Activated CD4-positive, alpha-beta T cell treated with anti-CD3 and anti-CD28 coated beads, Interleukin-2, amount 50 U/mL, for 48 hours (primary cell): ENCODE results near the gene TMED6.
A peak's percentile ranks its signal among the peaks of the same experiment; 100 is the strongest.
"Not testable (repeated sequence)": the region's sequence is repeated elsewhere in the genome, so short reads cannot be mapped to it uniquely, and the experiment has no call there.

Experiments
- DNase-seq, 2 experiments: peaks; one replicate each; pipeline ENCODE4 v3.0.0-alpha.2; 2020

TMED6 gene

GRCh38 chr16:69351309-69352027 lies at the start of gene TMED6:
TMED6 (minus strand) TSS chr16:69351786; CDS start chr16:69351753, 33 bp downstream.
- no peak for DNase-seq

GRCh38 chr16:69399361-69399760 lies 47.8 kb upstream of the TMED6 start:
- no peak for DNase-seq

DNA sequence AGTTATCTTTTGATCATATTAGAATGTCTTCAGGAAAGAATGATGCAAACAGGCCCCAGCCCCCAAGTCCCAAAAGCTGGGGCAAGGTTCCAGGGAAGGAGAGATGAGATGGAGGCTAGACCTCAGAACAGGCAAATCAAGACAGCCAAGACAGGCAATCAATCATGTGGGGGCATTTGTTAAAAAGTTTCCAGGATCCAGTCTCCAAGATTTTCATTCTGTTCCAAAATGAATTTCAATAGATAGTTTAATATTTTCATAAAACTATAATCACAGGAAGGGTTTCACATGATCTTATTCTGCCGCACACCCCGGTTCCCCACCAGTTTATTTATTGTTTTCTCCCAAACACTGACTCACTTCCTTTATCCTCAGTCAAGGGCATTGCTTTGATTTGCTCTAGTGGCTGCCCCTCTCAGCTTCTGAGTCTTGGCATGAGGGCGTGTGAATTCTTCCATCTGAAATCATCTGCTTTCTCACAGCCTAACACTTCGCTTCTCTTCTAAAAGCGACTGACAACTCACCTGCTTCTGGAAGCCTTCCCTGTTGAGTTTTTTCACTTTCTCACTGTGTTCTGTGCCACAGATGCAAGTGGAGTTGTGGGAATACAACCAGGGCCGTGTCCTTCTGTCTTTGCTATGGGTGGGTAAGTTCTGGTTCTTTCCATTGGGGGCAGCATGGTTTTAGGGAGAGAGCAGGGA lies 46.4 kb upstream of the TMED6 start:
- DNase-seq: no peak

GRCh38 chr16:69396187-69397061 lies 44.8 kb upstream of the TMED6 start:
- peak; percentile 65 to 79 for DNase-seq

DNA sequence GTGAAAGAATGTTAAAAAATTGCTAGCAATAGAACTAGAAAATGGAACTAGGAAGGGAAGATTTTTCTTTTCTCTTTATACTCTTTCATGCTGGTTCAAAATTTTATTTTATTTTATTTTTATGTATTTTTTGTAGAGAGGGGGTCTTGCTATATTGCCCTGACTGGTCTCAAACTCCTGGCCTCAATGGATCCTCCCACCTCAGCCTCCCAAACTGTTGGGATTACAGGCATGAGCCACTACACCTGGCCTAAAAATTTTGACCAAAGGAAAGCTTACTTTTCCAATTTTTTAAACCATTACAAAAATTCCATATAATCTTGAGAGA lies 44.2 kb upstream of the TMED6 start:
- DNase-seq: no peak

DNA sequence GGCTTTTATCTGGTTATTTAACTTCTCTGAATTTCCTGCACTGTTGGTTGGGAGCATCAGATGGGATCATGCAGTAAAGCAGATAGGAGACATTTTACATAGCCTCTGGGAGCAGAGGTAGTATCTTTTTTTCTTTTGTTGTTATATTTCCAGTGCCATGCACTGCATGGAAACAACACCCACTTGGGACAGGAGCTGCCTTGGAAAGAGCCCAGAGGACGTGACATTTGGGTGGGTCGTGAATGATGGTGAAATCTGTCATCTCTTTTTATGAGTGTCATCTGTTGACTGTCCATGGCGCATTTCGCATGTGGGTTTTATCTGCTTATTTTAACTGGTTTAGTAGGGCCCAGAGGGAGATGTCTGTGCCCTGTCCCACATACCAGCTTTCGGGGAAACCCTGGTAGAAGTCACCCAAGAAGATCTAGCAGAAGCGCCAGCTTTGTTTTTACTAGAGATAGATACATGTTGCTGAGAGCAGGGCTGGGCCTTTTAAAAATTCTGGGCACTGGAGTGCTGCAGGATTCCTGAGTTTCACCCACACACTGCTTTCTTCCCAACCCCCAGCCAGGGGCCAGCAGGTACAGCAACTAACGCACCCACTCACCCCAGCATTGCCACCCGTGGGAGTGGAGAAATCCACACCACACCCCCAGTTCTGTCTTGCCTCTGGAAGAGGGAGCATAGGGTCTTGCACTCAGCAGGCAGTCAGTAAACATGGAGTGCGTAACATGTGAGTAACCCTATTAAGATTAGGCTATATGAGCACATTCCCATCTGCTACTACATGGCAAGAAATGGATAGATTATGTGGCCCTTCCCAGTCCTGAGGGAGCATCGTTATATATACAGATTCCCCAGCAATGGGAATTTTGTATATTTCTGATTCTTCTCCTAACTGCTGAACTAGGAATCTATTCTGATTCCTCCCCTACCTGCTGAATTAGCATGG lies 42.6 kb upstream of the TMED6 start:
- DNase-seq: no peak

DNA sequence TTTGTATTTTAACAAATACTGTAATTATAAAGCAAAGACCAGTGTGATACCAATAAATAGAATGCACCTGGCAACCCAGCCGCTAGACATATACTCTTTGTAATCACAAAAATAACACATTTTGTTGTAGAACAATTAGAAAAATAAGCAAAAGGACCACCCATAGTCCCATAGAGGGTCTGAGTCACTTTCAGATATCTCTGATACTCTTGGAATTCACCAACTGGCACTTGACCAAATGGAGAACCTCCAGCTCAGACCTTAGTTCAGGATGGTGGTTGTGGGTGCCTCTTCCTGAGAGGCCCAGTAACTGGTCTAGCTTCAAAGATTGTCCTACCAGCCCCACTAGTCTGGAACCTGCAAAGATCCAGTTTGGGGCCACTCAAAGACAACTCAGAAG lies 35.0 kb upstream of the TMED6 start:
- DNase-seq: no peak

GRCh38 chr16:69384974-69385373 lies 33.4 kb upstream of the TMED6 start:
- DNase-seq: no peak

GRCh38 chr16:69382421-69382820 lies 30.8 kb upstream of the TMED6 start:
- no peak for DNase-seq

DNA sequence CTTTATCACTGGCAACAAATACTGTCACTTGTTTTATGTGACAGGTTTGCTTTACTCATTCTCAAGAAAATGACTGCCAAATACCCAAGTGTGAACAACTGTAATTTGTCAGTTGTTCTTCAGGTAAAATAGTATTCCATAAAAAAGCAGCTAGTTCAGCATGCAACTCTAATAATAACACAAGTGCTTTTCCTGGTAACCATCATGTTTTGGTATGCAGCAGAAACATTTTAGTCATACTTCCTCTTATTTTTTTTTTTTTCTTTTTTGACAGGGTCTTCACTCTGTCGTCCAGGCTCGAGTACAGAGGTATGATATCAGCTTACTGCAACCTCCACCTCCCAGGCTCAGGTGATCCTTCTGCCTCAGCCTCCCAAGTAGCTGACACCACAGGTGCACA lies 29.6 kb upstream of the TMED6 start:
- no peak for DNase-seq

GRCh38 chr16:69378760-69379159 lies 27.2 kb upstream of the TMED6 start:
- DNase-seq: no peak

DNA sequence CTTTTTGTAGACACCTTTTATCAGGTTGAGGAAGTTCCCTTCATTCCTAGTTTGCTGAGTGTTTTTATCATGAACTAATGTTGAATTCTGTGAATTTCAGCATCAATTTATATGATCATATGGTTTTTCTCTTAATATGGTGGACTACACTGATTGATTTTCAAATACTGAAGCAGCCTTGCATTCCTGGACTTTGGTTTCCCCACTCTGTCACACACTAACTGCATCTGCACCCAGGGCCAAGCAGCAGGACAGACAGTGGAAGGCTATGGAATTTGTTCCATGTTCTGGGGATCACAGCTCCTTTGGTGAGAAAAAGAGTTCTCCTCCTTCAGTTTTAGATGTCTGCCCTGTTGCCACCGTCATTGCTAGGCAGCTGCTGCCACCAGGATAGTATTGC lies 26.4 kb upstream of the TMED6 start:
- no peak for DNase-seq

DNA sequence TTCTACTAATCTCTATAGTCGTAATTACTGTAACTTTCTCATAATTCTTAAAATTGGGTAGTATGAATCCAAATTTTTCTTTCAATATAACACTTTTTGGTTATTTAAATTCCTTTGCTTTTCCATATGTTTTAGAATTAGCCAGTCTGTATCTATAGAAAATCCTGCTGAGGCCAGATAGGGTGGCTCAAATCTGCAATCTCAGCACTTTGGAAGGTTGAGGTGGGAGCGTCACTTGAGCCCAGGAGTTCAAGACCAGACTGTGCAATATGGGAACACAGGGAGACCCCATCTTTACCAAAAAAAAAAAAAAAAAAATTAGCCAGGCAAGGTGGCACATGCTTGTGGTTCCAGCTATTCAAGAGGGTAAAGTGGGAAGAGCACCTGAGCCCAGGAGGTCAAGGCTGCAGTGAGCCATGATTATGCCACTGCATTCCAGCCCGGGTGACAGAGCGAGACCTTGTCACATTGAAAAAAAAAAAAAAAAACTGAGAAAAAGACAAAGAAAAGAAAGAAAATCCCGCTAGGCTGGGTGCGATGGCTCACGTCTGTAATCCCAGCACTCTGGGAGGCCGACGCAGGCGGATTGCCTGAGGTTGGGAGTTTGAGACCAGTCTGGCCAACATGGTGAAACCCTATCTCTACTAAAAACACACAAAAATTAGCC lies 24.9 kb upstream of the TMED6 start:
- no peak for DNase-seq

DNA sequence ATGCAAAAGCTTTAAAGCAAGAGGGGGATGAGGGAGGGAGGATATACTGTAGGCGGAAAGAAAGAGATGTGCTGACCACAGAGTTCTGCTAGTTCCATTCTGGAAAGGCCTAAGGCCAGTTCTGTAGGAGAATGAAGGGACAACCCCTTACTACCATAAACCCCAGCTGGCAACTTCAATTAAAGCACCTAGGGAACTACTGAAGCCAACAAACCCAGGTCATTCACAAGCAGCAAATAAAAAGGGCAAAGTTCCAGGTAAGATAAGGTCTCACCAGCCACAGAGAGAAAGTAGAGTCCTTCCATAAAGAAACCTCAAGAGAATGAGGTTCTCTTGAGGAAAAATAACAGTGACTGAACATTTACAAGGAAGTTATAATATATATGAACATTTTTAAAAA lies 21.4 kb upstream of the TMED6 start:
- no peak for DNase-seq

DNA sequence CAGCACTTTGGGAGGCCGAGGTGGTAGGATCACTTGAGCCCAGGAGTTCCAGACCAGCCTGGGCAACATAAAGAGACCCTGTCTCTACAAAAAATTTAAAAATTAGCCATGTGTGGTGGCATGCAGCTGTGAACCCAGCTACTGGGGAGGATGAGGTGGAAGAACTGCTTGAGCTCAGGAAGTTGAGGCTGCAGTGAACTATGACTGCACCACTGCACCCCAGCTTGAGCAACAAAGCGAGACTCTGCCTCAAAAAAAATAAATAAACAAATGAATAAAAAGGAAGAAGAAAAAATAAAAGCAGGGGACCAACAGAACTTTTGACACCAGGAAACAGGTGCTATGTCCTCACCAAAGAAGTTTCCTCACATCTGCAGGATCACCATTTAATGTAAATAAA lies 20.0 kb upstream of the TMED6 start:
- DNase-seq: no peak

GRCh38 chr16:69368866-69369265 lies 17.3 kb upstream of the TMED6 start:
- DNase-seq: no peak

DNA sequence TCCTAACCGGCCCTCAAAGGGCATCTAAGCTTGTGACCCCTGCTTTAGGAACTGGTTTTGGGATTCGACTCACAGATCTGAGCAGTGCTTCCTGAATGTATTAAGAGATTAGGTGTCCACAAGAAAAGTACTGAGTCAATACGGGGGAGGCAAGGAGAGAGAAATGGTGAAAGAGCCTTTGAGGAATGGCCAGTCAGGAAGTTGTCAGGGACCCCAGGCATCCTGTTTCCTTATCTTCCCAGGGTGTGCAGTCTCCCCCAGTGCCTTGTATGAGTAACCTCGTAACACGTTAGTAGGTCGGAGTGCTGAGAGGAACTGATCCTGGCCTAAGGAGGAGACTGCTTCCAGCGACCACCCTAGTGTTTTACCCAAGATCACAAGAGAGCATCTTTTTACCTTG lies 16.4 kb upstream of the TMED6 start:
- no peak for DNase-seq

GRCh38 chr16:69366431-69366830 lies 14.8 kb upstream of the TMED6 start:
- DNase-seq: peak; percentile 27 to 56

- DNase-seq: no peak
Observed at GRCh38 chr16:69365901-69366300, 14.3 kb upstream of the TMED6 start.

- DNase-seq: no peak
Observed at GRCh38 chr16:69364088-69364487, 12.5 kb upstream of the TMED6 start.

GRCh38 chr16:69363281-69363717 lies 11.7 kb upstream of the TMED6 start:
- no peak for DNase-seq

GRCh38 chr16:69360070-69360469 lies 8.5 kb upstream of the TMED6 start:
- not testable (repeated sequence) for DNase-seq
